GM12874 (cell line): ENCODE measurements around the gene STAM.

Source experiments
- TF ChIP-seq, protein P1 (sequence below): IDR thresholded peaks from 2 replicates; pipeline ENCODE4 v1.5.1; 2011; ENCODE audit warnings: low read depth, mild to moderate bottlenecking, control low read depth, low read length, moderate library complexity; ENCODE audit not compliant: insufficient read depth

The STAM gene

GRCh38 chr10:17698696-17699095 is 54.7 kb downstream of the STAM start:
- TF ChIP-seq, protein P1, sequence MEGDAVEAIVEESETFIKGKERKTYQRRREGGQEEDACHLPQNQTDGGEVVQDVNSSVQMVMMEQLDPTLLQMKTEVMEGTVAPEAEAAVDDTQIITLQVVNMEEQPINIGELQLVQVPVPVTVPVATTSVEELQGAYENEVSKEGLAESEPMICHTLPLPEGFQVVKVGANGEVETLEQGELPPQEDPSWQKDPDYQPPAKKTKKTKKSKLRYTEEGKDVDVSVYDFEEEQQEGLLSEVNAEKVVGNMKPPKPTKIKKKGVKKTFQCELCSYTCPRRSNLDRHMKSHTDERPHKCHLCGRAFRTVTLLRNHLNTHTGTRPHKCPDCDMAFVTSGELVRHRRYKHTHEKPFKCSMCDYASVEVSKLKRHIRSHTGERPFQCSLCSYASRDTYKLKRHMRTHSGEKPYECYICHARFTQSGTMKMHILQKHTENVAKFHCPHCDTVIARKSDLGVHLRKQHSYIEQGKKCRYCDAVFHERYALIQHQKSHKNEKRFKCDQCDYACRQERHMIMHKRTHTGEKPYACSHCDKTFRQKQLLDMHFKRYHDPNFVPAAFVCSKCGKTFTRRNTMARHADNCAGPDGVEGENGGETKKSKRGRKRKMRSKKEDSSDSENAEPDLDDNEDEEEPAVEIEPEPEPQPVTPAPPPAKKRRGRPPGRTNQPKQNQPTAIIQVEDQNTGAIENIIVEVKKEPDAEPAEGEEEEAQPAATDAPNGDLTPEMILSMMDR = no peak

DNA sequence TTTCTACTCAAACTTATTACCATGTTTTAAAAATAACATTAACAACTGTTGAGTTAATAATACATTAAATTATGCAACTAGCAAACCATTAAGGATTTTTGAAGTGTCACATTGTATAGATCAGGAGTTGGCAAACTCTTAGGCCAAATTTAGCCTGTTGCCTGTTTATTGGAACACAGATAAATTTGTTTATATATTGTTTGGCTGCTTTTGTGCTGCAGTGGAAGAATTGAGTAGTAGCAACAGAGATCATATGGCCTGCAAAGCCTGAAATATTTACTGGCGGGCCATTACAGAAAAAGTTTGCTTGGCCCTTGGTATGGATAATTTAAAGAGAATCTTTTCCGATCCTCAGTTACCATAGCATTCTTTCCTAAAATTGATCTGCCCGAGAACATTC is 57.4 kb downstream of the STAM start:
- TF ChIP-seq, protein P1 = no peak

GRCh38 chr10:17703706-17704105 is 59.8 kb downstream of the STAM start:
- TF ChIP-seq, protein P1 = no peak

DNA sequence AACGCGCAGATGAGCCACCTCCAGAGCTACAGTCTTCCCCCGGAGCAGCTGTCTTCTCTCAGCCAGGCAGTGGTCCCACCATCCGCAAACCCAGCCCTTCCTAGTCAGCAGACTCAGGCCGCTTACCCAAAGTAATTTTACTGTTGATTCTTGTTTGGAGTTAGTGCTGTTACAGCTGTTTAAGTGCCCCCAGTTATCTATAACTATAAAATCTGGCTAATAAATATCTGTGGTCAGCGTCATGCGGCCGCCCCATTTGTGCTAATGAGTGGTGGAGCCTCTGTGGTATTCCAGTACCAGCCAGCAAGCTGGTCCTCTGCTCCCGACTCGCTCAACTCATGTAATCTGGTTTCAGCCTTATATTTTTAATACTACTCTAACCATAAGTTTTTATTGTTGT is 64.9 kb downstream of the STAM start:
- TF ChIP-seq, protein P1 = no peak

- TF ChIP-seq, protein P1 = no peak
Measured at GRCh38 chr10:17709492-17709891, 65.5 kb downstream of the STAM start.

DNA sequence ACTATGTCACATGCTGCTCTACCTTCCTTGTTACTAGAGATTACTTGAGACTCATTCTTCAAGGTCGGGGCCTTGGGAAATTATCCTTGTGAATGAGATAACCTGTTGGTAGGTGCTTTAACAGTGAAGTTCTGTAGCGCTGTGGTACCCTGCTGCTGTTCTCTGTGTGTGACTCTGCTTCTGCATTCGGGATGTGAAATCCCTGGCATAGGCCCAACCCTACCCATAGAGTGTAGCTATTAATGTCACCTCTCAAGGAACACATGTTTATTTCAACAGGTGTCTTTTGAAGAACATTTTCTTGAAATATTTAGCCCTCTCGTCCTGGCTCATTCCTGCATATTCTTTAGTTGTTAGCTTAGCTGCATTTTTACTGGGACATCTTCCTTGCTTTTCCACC is 66.2 kb downstream of the STAM start:
- TF ChIP-seq, protein P1 = no peak

DNA sequence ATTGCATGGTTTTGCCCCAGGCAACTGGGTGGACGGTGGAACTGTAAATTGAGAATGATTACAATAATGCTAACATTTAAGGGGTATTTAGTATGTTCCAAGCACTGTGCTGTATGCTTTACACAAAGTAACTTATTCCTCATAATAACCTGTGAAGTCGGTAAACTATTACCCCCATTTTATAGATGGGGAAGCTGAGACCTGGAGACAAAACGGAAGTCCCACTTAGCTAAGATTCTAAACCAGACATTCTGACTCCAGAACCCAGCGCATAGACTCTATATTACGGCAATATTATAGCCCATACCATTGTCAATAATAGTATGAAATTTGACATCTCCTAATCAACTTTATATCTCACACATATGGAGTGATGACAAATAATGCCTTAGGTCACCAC is 68.1 kb downstream of the STAM start:
- TF ChIP-seq, protein P1 = no peak
